PC-3 (cell line): ENCODE measurements around the gene ZMAT2. TPM values are rescaled to one million over a fixed set of nuclear protein-coding genes. Genes with fewer than 3 reads are reported as not detected.

Experiments
- ATAC-seq: fragments of 200-7000 bp; cut with Tn5 transposase; 2 replicates; pipeline ENCODE4 v1.9.1; 2020; ENCODE audit warnings: mild to moderate bottlenecking, moderate library complexity
- BruUV-seq: library from RNA; stranded (reverse); fragments of 400-500 nt; replicated peaks from 2 replicates; lab custom pipeline; 2021; lab: Mats Ljungman, UMichigan
- CTCF ChIA-PET: fragments of 300-600 bp; sonication (Branson Sonifier 250); formaldehyde crosslinking; loops from one replicate; lab custom pipeline; 2022; ENCODE audit warnings: antibody characterized with exemption; lab: Charles Lee
- POLR2A ChIA-PET: fragments of 300-600 bp; sonication (Branson Sonifier 250); formaldehyde crosslinking; loops from one replicate; lab custom pipeline; 2022; ENCODE audit warnings: antibody characterized with exemption; ENCODE audit not compliant: unreplicated experiment; lab: Charles Lee
- DNase-seq: peaks from one replicate; pipeline ENCODE4 v3.0.0-alpha.2; 2015
- H2AFZ ChIP-seq: fragments of 300-600 bp; sonication (generic); 2 replicates; pipeline ENCODE4 v1.6.0; 2016; ENCODE audit warnings: antibody characterized with exemption, low read length
- H3F3A ChIP-seq: fragments of 300-600 bp; sonication (generic); one replicate; pipeline ENCODE4 v1.6.0; 2017; ENCODE audit warnings: antibody characterized with exemption, low read length, control low read depth, mild to moderate bottlenecking; ENCODE audit not compliant: unreplicated experiment
- H3K27ac ChIP-seq: fragments of 300-600 bp; sonication (generic); 2 replicates; pipeline ENCODE4 v1.5.1; 2016; ENCODE audit warnings: mild to moderate bottlenecking, low read length
- H3K27me3 ChIP-seq: fragments of 300-600 bp; sonication (generic); 2 replicates; pipeline ENCODE4 v1.6.1; 2016; ENCODE audit warnings: low read length, mixed read lengths
- H3K36me3 ChIP-seq: fragments of 300-600 bp; sonication (generic); 2 replicates; pipeline ENCODE4 v1.6.1; 2016; ENCODE audit warnings: low read depth, mixed run types, low read length, mixed read lengths
- H3K4me1 ChIP-seq: fragments of 300-600 bp; sonication (generic); 2 replicates; pipeline ENCODE4 v1.5.1; 2016; ENCODE audit warnings: low read length; ENCODE audit not compliant: insufficient read depth
- H3K4me2 ChIP-seq: fragments of 300-600 bp; sonication (generic); 2 replicates; pipeline ENCODE4 v1.6.0; 2016; ENCODE audit warnings: low read length
- H3K4me3 ChIP-seq: fragments of 300-600 bp; sonication (generic); 2 replicates; pipeline ENCODE4 v1.5.1; 2016; ENCODE audit warnings: mild to moderate bottlenecking, low read length, mixed read lengths
- H3K79me2 ChIP-seq: fragments of 300-600 bp; sonication (generic); 2 replicates; pipeline ENCODE4 v1.6.1; 2017; ENCODE audit warnings: low read length, mixed read lengths
- H3K9ac ChIP-seq: fragments of 300-600 bp; sonication (generic); 2 replicates; pipeline ENCODE4 v1.6.0; 2016; ENCODE audit warnings: mild to moderate bottlenecking, low read length
- H3K9me2 ChIP-seq: fragments of 300-600 bp; sonication (generic); replicated peaks from 2 replicates; pipeline ENCODE4 v1.6.1; 2016; ENCODE audit warnings: mixed run types, low read length, mixed read lengths
- H3K9me3 ChIP-seq: fragments of 300-600 bp; sonication (generic); 2 replicates; pipeline ENCODE4 v1.6.1; 2016; ENCODE audit warnings: low read length, mixed read lengths
- H4K20me1 ChIP-seq: fragments of 300-600 bp; sonication (generic); 2 replicates; pipeline ENCODE4 v1.6.1; 2016; ENCODE audit warnings: low read length, mixed read lengths
- CTCF ChIP-seq: fragments of 300-600 bp; sonication (generic); conservative IDR thresholded peaks from 2 replicates; pipeline ENCODE4 v1.5.1; 2017; ENCODE audit warnings: antibody characterized with exemption, low read depth, mild to moderate bottlenecking, low read length
- EZH2 ChIP-seq: fragments of 300-600 bp; sonication (generic); IDR thresholded peaks from one replicate; pipeline ENCODE4 v1.6.1; 2017; ENCODE audit warnings: antibody characterized with exemption, mild to moderate bottlenecking, low read length; ENCODE audit not compliant: unreplicated experiment
- EZH2phosphoT487 ChIP-seq: fragments of 300-600 bp; sonication (generic); IDR thresholded peaks from 2 replicates; pipeline ENCODE4 v1.6.1; 2018; ENCODE audit warnings: mild to moderate bottlenecking, antibody characterized with exemption, low read length, borderline replicate concordance
- intact Hi-C: fragments of 100-400 bp; cut with micrococcal nuclease; formaldehyde crosslinking; loops from 2 replicates; pipeline ENCODE4 v1.9.0; 2023
- total RNA-seq: library from RNA; depleted of rRNA; stranded (reverse); fragments of >200 nt; gene quantifications from 2 replicates; pipeline ENCODE4 v1.2.3, GENCODE V29; 2014

Gene ZMAT2
- total RNA-seq, 1 experiment from 2014 or later, result 28.2 TPM

GRCh38 chr5:140725799-140726471, 25.7 kb downstream of the ZMAT2 start:
- TF ChIP-seq EZH2 (no peak), CTCF (no peak), EZH2phosphoT487 (no peak)
- intact Hi-C loops, result no loop called here
- no peak overlapping the region for H2AFZ ChIP-seq
- no peak overlapping the region for H3K4me2 ChIP-seq
- H3K27ac ChIP-seq, result no peak overlapping the region
- CTCF ChIA-PET, result no interaction called here
- no peak overlapping the region for H3K9ac ChIP-seq
- H3K9me2 ChIP-seq, result no peaks in the 10 kb centered on the region
- no TSS peak for BruUV-seq
- ATAC-seq, result no peak
- no peaks in the 10 kb centered on the region for H3K9me3 ChIP-seq
- no peaks in the 10 kb centered on the region for H4K20me1 ChIP-seq
- H3K36me3 ChIP-seq, result no peaks in the 10 kb centered on the region
- POLR2A ChIA-PET, result no interaction called here
- H3F3A ChIP-seq, result no peaks in the 10 kb centered on the region
- no peak for DNase-seq
- H3K79me2 ChIP-seq, result no peaks in the 10 kb centered on the region
- H3K4me1 ChIP-seq, result no peaks in the 10 kb centered on the region
- no peaks in the 10 kb centered on the region for H3K27me3 ChIP-seq
- H3K4me3 ChIP-seq, result no peak overlapping the region

- Histone ChIP-seq H3K79me2 (no peaks in the 10 kb centered on the region), H3K9me2 (no peaks in the 10 kb centered on the region), H3K4me2 (no peak overlapping the region), H3K27ac (no peak overlapping the region), H3K36me3 (no peaks in the 10 kb centered on the region), H3K4me1 (no peaks in the 10 kb centered on the region), H3K4me3 (no peak overlapping the region), H2AFZ (no peak overlapping the region), H3K27me3 (no peaks in the 10 kb centered on the region), H3F3A (no peaks in the 10 kb centered on the region), H4K20me1 (no peaks in the 10 kb centered on the region), H3K9ac (no peak overlapping the region), H3K9me3 (no peaks in the 10 kb centered on the region)
- ATAC-seq (no peak), DNase-seq (no peak)
- intact Hi-C loops, result no loop called here
- TF ChIP-seq CTCF (no peak), EZH2 (no peak), EZH2phosphoT487 (no peak)
- BruUV-seq, result no TSS peak
- CTCF ChIA-PET, result no interaction called here
- POLR2A ChIA-PET, result no interaction called here
Measured at GRCh38 chr5:140733098-140733497, 32.9 kb downstream of the ZMAT2 start.

- Histone ChIP-seq H3K79me2 (no peaks in the 10 kb centered on the region), H3K4me3 (no peak overlapping the region), H3K27ac (no peak overlapping the region), H2AFZ (no peak overlapping the region), H3K36me3 (no peaks in the 10 kb centered on the region), H3K27me3 (no peaks in the 10 kb centered on the region), H3K4me2 (no peak overlapping the region), H3K9ac (no peak overlapping the region), H4K20me1 (no peaks in the 10 kb centered on the region), H3K9me2 (no peaks in the 10 kb centered on the region), H3K9me3 (no peaks in the 10 kb centered on the region), H3K4me1 (no peaks in the 10 kb centered on the region), H3F3A (no peaks in the 10 kb centered on the region)
- no TSS peak for BruUV-seq
- intact Hi-C loops, result no loop called here
- ATAC-seq (no peak), DNase-seq (peak; percentile 3)
- TF ChIP-seq CTCF, result peak; percentile 28; the same call in 1 of the 2 replicates
- TF ChIP-seq EZH2phosphoT487, result no peak
- TF ChIP-seq EZH2, result no peak
- ChIA-PET POLR2A (interaction anchor here (0.7 kb wide), 1 partner anchor 270 kb away, joined by 3 read pairs; no protein-coding TSS in a partner anchor), CTCF (no interaction called here)
Measured at GRCh38 chr5:140734354-140734753, 34.1 kb downstream of the ZMAT2 start.
